AG04450 (cell line): Measurements from ENCODE around the gene COL27A1. TPM values are rescaled to one million over a fixed set of nuclear protein-coding genes. Genes with fewer than 3 reads are reported as not detected.

ENCODE experiments used
- CTCF ChIA-PET: fragments of 300-600, 350-600 bp; formaldehyde crosslinking; extraction: SDS; loops from one replicate; lab custom pipeline; 2022; ENCODE audit warnings: antibody characterized with exemption, inconsistent platforms; lab: Charles Lee
- POLR2A ChIA-PET: fragments of 350-600 bp; formaldehyde crosslinking; extraction: SDS; loops from one replicate; lab custom pipeline; 2021; ENCODE audit warnings: antibody characterized with exemption, inconsistent platforms; lab: Yijun Ruan, JAX
- DNase-seq: peaks from one replicate; pipeline ENCODE4 v3.0.0-alpha.2; 2011; ENCODE audit warnings: low read depth, low spot score
- H3K27ac ChIP-seq: one replicate; pipeline ENCODE4 v1.5.1; 2012; ENCODE audit warnings: low read depth, low read length, control low read depth
- H3K27me3 ChIP-seq: one replicate; pipeline ENCODE4 v1.6.0; 2012; ENCODE audit warnings: low read length; ENCODE audit not compliant: control insufficient read depth, insufficient read depth
- H3K4me3 ChIP-seq: 2 replicates; pipeline ENCODE4 v1.5.1; 2011; ENCODE audit warnings: mild to moderate bottlenecking, low read depth, low read length, control low read depth
- H3K9me3 ChIP-seq: 2 replicates; pipeline ENCODE4 v1.5.1; 2012; ENCODE audit warnings: low read length; ENCODE audit not compliant: control insufficient read depth, insufficient read depth
- polyA plus RNA-seq: library from polyadenylated mRNA; depleted of rRNA; stranded (reverse); fragments of >200 nt; gene quantifications from 2 replicates; pipeline ENCODE4 v1.2.3, GENCODE V29; 2011
- TF ChIP-seq, protein P1 (sequence below): IDR thresholded peaks from 2 replicates; pipeline ENCODE4 v1.5.1; 2011; ENCODE audit warnings: low read depth, low read length, control low read depth, inconsistent platforms

COL27A1 gene
- polyA plus RNA-seq, 1 experiment: 8.5 TPM

GRCh38 chr9:114289106-114289505 is 133.8 kb downstream of the COL27A1 start:
- no peak overlapping the region for H3K27ac ChIP-seq
- H3K4me3 ChIP-seq: no peak overlapping the region
- POLR2A ChIA-PET: no interaction called here
- H3K27me3 ChIP-seq: no peaks in the 10 kb centered on the region
- TF ChIP-seq, protein P1, sequence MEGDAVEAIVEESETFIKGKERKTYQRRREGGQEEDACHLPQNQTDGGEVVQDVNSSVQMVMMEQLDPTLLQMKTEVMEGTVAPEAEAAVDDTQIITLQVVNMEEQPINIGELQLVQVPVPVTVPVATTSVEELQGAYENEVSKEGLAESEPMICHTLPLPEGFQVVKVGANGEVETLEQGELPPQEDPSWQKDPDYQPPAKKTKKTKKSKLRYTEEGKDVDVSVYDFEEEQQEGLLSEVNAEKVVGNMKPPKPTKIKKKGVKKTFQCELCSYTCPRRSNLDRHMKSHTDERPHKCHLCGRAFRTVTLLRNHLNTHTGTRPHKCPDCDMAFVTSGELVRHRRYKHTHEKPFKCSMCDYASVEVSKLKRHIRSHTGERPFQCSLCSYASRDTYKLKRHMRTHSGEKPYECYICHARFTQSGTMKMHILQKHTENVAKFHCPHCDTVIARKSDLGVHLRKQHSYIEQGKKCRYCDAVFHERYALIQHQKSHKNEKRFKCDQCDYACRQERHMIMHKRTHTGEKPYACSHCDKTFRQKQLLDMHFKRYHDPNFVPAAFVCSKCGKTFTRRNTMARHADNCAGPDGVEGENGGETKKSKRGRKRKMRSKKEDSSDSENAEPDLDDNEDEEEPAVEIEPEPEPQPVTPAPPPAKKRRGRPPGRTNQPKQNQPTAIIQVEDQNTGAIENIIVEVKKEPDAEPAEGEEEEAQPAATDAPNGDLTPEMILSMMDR: no peak
- H3K9me3 ChIP-seq: peaks cover 2% of the 10 kb centered on the region; the same call in 1 of the 2 replicates
- no peak for DNase-seq
- CTCF ChIA-PET: interaction anchor here (0.8 to 16.9 kb wide), 6 partner anchors 16 to 481 kb away, joined by 3 to 348 read pairs (median 18); no protein-coding TSS in a partner anchor

GRCh38 chr9:114289571-114290481 is 134.5 kb downstream of the COL27A1 start:
- Histone ChIP-seq H3K27me3 (no peaks in the 10 kb centered on the region), H3K27ac (no peak overlapping the region), H3K4me3 (no peak overlapping the region), H3K9me3 (peaks cover under 1% of the 10 kb centered on the region; the same call in 1 of the 2 replicates)
- ChIA-PET POLR2A (no interaction called here), CTCF (interaction anchor here (0.6 to 16.9 kb wide), 18 partner anchors 8 to 1196 kb away, joined by 3 to 348 read pairs (median 10); partner anchors contain the start of genes AMBP, COL27A1 and KIF12)
- TF ChIP-seq, protein P1: no peak
- no peak for DNase-seq

DNA sequence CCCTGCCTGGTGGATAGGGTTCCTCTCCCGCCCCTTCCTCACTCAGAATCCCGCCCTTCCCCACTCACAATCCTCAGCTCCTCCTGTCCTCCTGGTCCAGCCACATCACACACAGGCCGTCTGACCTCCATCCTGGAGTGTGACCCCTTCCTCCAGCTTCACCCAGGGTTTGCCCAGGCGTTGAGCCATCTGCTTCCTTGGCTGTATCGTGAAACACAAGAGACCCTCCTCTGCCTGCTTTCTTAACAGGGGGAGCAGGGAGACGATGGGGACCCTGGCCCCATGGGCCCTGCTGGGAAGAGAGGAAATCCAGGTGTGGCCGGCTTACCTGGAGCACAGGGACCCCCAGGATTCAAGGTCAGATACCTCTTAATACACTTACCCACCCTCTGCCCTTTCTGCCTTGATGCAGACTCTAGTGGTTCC is 135.2 kb downstream of the COL27A1 start:
- ChIA-PET CTCF (interaction anchor here (0.6 to 16.9 kb wide), 44 partner anchors 8 to 1195 kb away, joined by 3 to 348 read pairs (median 5); partner anchors contain the start of genes AMBP, COL27A1 and KIF12), POLR2A (no interaction called here)
- TF ChIP-seq, protein P1: no peak
- no peak overlapping the region for H3K4me3 ChIP-seq
- no peaks in the 10 kb centered on the region for H3K27me3 ChIP-seq
- H3K27ac ChIP-seq: no peak overlapping the region
- no peaks in the 10 kb centered on the region for H3K9me3 ChIP-seq
- no peak for DNase-seq

GRCh38 chr9:114291064-114291474 is 135.7 kb downstream of the COL27A1 start:
- no peak overlapping the region for H3K4me3 ChIP-seq
- H3K9me3 ChIP-seq: no peaks in the 10 kb centered on the region
- TF ChIP-seq, protein P1: peak; percentile 83
- H3K27me3 ChIP-seq: no peaks in the 10 kb centered on the region
- ChIA-PET POLR2A (no interaction called here), CTCF (interaction anchor here (0.6 to 16.9 kb wide), 48 partner anchors 9 to 872 kb away, joined by 3 to 348 read pairs (median 4); partner anchors contain the start of genes AMBP, COL27A1 and KIF12)
- H3K27ac ChIP-seq: no peak overlapping the region
- DNase-seq: no peak
